Small intestine (tissue), 7 donors: ENCODE measurements around the gene CLEC16A. TPM values are rescaled to one million over a fixed set of nuclear protein-coding genes. Genes with fewer than 3 reads are reported as not detected.
A peak's percentile ranks its signal among the peaks of the same experiment; 100 is the strongest.

Source experiments
- DNase-seq, 2 donors: peaks; one replicate each; pipeline versions ENCODE4 v3.0.0 to v3.0.0-alpha.2; 2013
- FAIRE-seq: peaks from 2 replicates; lab custom pipeline; 2012; peaks lifted over from hg19 to GRCh38; lab: Jason Lieb, UNC
- H3K27ac ChIP-seq, 3 donors: one replicate each; pipeline ENCODE4 v1.5.1; 2013; ENCODE audit warnings: low read length in 2 of 3, mild to moderate bottlenecking in 2 of 3, control low read depth in 1 of 3, inconsistent platforms in 1 of 3, low read depth in 1 of 3, moderate library complexity in 1 of 3
- H3K27me3 ChIP-seq, 3 donors: one replicate each; pipeline ENCODE4 v1.6.1; 2013; ENCODE audit warnings: low read length in 3 of 3, inconsistent platforms in 1 of 3; ENCODE audit not compliant: control insufficient read depth in 3 of 3, insufficient read depth in 3 of 3
- H3K36me3 ChIP-seq, 3 donors: one replicate each; pipeline ENCODE4 v1.6.1; 2013; ENCODE audit warnings: low read length in 3 of 3, inconsistent platforms in 1 of 3, low read depth in 1 of 3, mild to moderate bottlenecking in 1 of 3, moderate library complexity in 1 of 3; ENCODE audit not compliant: control insufficient read depth in 3 of 3, insufficient read depth in 2 of 3
- H3K4me1 ChIP-seq, 3 donors: one replicate each; pipeline ENCODE4 v1.6.1; 2013; ENCODE audit warnings: low read length in 2 of 3, inconsistent platforms in 1 of 3, low read depth in 1 of 3, mild to moderate bottlenecking in 1 of 3, moderate library complexity in 1 of 3; ENCODE audit not compliant: control insufficient read depth in 3 of 3, insufficient read depth in 2 of 3
- H3K4me3 ChIP-seq, 3 donors: one replicate each; pipeline ENCODE4 v1.5.1; 2013; ENCODE audit warnings: low read length in 3 of 3, control low read depth in 1 of 3, inconsistent platforms in 1 of 3, low read depth in 1 of 3, mild to moderate bottlenecking in 1 of 3, moderate library complexity in 1 of 3
- H3K9me3 ChIP-seq, 2 donors: one replicate each; pipeline ENCODE4 v1.6.1; 2013; ENCODE audit warnings: low read depth in 1 of 2, low read length in 1 of 2; ENCODE audit not compliant: control insufficient read depth in 2 of 2, insufficient read depth in 1 of 2
- WGBS, 3 donors: extraction: QIAGEN DNeasy Blood & Tissue Kit; methylation state at CpG; one replicate each; pipeline ENCODE4 v1.1.7; 2013; 5-methylcytosine and 5-hydroxymethylcytosine counted together
- polyA plus RNA-seq, 4 donors: library from polyadenylated mRNA; stranded (reverse) in 3 of 4; unstranded in 1 of 4; fragments of 200-250 nt in 3 of 4; fragments of 120-200 nt in 1 of 4; gene quantifications; one replicate each; pipeline versions ENCODE4 v1.2.1 to v1.2.3, GENCODE V29; 2013
- donor health status: healthy with polysubstance abuse.
- donor health status: control.
- donor health status: control.
- donor health status: Bipolar disorder and iron deficiency.
- donor health status: healthy.

Gene CLEC16A
- polyA plus RNA-seq, 4 donors, result 12.2 to 23.5 (median 14.1) TPM

GRCh38 chr16:11024333-11025053 is 80.1 kb downstream of the CLEC16A start:
- 90 to 96% (median 93%) methylated on average over 9 of the region's 9 CpGs for WGBS, 3 donors
- Histone ChIP-seq H3K9me3 (peaks cover 0 to 17% of the 10 kb centered on the region in 2 donors), H3K27me3 (no peaks in the 10 kb centered on the region), H3K36me3 (peaks cover 7 to 38% (median 11%) of the 10 kb centered on the region in 3 donors), H3K4me3 (no peak overlapping the region), H3K27ac (no peak overlapping the region), H3K4me1 (peaks cover 0 to 8% (median 0%) of the 10 kb centered on the region in 3 donors)
- no peak for FAIRE-seq
- peak in 1 of 2 donors; percentile 18 for DNase-seq

- FAIRE-seq (no peak), DNase-seq (no peak)
- WGBS, 3 donors, result 76 to 82% (median 76%) methylated on average over 3 of the region's 3 CpGs
- H3K27ac ChIP-seq, result no peak overlapping the region
- no peaks in the 10 kb centered on the region for H3K27me3 ChIP-seq
- H3K4me1 ChIP-seq, result peaks cover 0 to 8% (median 0%) of the 10 kb centered on the region in 3 donors
- H3K4me3 ChIP-seq, result no peak overlapping the region
- peaks cover 7 to 35% (median 11%) of the 10 kb centered on the region in 3 donors for H3K36me3 ChIP-seq
- peaks cover 0 to 17% of the 10 kb centered on the region in 2 donors for H3K9me3 ChIP-seq
Measured at GRCh38 chr16:11025120-11025531, 80.8 kb downstream of the CLEC16A start.

- H3K27me3 ChIP-seq, result no peaks in the 10 kb centered on the region
- DNase-seq (no peak), FAIRE-seq (no peak)
- H3K9me3 ChIP-seq, result peaks cover 0 to 17% of the 10 kb centered on the region in 2 donors
- peaks cover 4 to 36% (median 12%) of the 10 kb centered on the region in 3 donors for H3K36me3 ChIP-seq
- H3K27ac ChIP-seq, result no peak overlapping the region
- peaks cover 0 to 2% (median 0%) of the 10 kb centered on the region in 3 donors for H3K4me1 ChIP-seq
- no peak overlapping the region for H3K4me3 ChIP-seq
Measured at GRCh38 chr16:11029948-11030347, 85.6 kb downstream of the CLEC16A start.

- FAIRE-seq, result no peak
- Histone ChIP-seq H3K27ac (no peak overlapping the region), H3K36me3 (peaks cover 0 to 39% (median 11%) of the 10 kb centered on the region in 3 donors), H3K27me3 (no peaks in the 10 kb centered on the region), H3K4me1 (no peaks in the 10 kb centered on the region), H3K4me3 (no peak overlapping the region), H3K9me3 (peaks cover 0 to 17% of the 10 kb centered on the region in 2 donors)
- DNase-seq, result no peak
- WGBS, 3 donors, result 93 to 95% (median 94%) methylated on average over 7 of the region's 7 CpGs
Measured at GRCh38 chr16:11030990-11031510, 86.7 kb downstream of the CLEC16A start.

GRCh38 chr16:11032000-11032921 is 87.9 kb downstream of the CLEC16A start:
- Histone ChIP-seq H3K4me3 (no peak overlapping the region), H3K36me3 (peaks cover 0 to 44% (median 9%) of the 10 kb centered on the region in 3 donors), H3K9me3 (peaks cover 0 to 13% of the 10 kb centered on the region in 2 donors), H3K27me3 (no peaks in the 10 kb centered on the region), H3K27ac (peak overlapping the region in 1 of 3 donors; percentile 7), H3K4me1 (no peaks in the 10 kb centered on the region)
- WGBS, 3 donors, result 90 to 95% (median 93%) methylated on average over 16 of the region's 16 CpGs
- FAIRE-seq, result no peak
- no peak for DNase-seq

- H3K27ac ChIP-seq, result peak overlapping the region in 1 of 3 donors; percentile 52
- peaks cover 0 to 40% (median 9%) of the 10 kb centered on the region in 3 donors for H3K36me3 ChIP-seq
- no peak for FAIRE-seq
- H3K9me3 ChIP-seq, result peaks cover 0 to 8% of the 10 kb centered on the region in 2 donors
- no peaks in the 10 kb centered on the region for H3K4me1 ChIP-seq
- DNase-seq, result no peak
- WGBS, 3 donors, result 72 to 92% (median 88%) methylated on average over 7 of the region's 7 CpGs
- no peak overlapping the region for H3K4me3 ChIP-seq
- H3K27me3 ChIP-seq, result no peaks in the 10 kb centered on the region
Measured at GRCh38 chr16:11032922-11033291, 88.5 kb downstream of the CLEC16A start.

- DNase-seq (no peak), FAIRE-seq (no peak)
- no peaks in the 10 kb centered on the region for H3K27me3 ChIP-seq
- H3K9me3 ChIP-seq, result peaks cover 0 to 5% of the 10 kb centered on the region in 2 donors
- peak overlapping the region in 1 of 3 donors; percentile 52 for H3K27ac ChIP-seq
- no peak overlapping the region for H3K4me3 ChIP-seq
- 83 to 90% (median 86%) methylated on average over 14 of the region's 14 CpGs for WGBS, 3 donors
- H3K4me1 ChIP-seq, result no peaks in the 10 kb centered on the region
- peaks cover 0 to 37% (median 9%) of the 10 kb centered on the region in 3 donors for H3K36me3 ChIP-seq
Measured at GRCh38 chr16:11033629-11034420, 89.5 kb downstream of the CLEC16A start.
